Bone marrow (tissue), 2 donors: ENCODE measurements around the gene RHOBTB3.

Experiments
- DNase-seq, 2 donors: peaks; one replicate each; lab custom pipeline; 2025; lab: John Stamatoyannopoulos, UW

The RHOBTB3 gene

DNA sequence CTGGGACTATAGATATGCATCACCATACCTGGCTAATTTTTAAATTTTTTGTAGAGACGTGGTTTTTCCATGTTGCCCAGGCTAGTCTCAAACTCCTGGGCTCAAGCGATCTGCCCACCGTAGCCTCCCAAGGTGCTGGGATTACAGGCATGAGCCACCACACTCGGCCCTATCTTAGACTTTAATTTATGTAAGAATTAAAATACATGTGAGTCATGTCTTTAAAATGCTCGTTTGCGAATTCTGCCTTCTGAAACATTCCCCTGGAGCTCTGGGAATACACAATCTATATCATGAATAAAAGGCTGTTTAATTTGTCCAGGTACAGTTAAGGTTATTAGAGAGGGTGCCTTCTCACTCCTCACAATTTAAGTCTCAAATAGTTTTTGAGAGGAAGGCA, 32.8 kb downstream of the RHOBTB3 start:
- DNase-seq, result no peak

DNA sequence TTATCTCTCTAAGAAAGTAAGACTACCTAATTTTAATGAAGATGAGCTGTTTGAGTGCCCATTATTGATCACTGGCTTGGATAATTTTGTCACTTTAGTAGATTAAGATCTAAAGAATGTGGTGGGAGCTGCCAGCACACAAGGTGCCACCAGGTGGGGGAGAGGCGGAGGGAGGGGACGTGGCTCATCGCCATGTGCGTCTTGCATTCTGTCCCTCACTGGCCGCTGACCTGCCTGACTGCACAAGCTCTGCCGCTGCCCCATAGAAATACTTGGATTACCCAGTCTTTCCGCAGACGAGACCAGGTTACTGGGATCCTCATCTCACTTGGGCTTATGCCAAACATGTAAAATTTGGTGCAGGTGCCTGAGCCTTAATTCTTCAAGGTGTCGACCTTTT, 37.6 kb downstream of the RHOBTB3 start:
- no peak for DNase-seq

DNA sequence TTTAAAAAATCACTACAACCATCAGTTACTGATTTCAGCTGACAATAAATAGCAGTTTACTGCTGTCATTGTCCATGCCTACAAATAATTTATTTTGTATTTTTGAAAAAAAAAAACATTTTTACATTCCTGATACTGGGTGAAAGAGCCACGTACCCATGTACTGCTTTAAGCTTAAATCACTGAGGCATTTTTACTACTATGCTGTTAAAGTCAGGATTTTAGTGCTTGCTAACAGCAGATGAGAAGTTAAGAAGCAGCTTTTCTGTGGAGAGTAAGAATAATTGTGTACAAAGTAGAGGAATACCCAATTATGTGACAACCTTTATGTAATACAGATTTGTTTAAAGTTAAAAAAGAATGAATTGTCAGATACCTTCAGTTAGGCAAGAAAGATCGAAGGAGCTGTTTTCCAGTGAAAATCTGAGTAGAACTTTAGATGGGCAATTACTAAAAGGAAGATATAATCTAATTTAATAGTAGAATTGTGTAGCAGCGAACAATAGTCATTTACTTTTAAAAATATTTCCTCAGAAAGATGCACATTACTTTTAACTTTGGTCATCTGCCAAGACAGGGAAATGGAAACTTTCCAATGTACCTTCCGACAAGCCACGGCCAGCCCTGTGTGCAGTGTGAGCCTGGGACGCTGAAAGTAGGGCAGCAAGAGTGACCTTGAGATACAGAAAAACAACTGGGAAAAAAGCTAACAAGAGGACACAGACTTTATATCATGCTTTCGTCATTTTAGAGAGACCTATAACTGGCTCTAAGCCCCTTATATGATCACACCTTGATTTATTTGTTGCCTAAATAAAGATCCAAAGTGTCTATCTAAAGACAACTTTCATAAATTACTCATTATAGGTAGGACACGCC, 39.9 kb downstream of the RHOBTB3 start:
- DNase-seq, result no peak

DNA sequence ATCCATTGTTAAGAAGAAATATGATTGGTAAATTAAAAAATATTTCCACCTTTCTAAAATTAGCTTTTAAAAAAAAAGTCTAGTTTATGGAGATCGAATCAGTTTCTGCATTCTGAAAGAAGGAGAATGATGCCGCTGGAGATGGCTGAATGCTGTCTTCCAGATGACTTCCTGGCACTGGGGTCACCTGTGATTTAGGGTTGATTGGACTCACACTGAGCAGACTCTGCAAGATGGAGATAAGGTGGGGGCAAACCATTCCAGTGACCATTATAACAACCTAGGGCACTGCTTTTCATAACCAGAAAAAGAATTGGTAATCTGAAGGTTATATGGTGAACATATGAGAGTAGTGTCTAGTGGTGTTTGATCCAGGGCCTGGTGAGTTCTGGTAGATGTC, 40.8 kb downstream of the RHOBTB3 start:
- DNase-seq, result no peak

GRCh38 chr5:95773335-95774059, 42.4 kb downstream of the RHOBTB3 start:
- no peak for DNase-seq

- DNase-seq, result no peak
These were observed 46.3 kb downstream of the RHOBTB3 start for GRCh38 chr5:95777441-95777840.

- DNase-seq, result peak in 1 of 2 donors; percentile 6
These were observed 47.7 kb downstream of the RHOBTB3 start for GRCh38 chr5:95778713-95779436.

DNA sequence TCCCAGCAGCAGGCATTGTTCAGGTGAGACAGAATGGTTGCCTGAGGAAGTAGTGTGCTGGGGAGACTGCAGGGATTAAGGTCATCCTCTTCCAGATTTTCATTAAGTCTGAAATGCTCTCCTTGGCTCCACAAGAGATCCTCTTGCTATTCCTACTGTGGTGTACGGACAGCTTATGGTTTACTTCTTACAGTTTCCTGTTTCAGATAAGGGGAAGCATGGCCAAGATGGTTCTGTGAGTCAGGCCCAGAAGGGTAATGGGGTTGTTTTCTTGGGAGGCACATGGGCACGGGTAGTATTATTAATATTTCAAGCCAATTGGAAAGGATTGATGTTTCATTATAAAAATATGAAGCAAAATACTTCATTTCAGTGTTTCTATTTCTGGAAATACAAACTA, 48.5 kb downstream of the RHOBTB3 start:
- no peak for DNase-seq

GRCh38 chr5:95780597-95780996, 49.5 kb downstream of the RHOBTB3 start:
- no peak for DNase-seq

DNA sequence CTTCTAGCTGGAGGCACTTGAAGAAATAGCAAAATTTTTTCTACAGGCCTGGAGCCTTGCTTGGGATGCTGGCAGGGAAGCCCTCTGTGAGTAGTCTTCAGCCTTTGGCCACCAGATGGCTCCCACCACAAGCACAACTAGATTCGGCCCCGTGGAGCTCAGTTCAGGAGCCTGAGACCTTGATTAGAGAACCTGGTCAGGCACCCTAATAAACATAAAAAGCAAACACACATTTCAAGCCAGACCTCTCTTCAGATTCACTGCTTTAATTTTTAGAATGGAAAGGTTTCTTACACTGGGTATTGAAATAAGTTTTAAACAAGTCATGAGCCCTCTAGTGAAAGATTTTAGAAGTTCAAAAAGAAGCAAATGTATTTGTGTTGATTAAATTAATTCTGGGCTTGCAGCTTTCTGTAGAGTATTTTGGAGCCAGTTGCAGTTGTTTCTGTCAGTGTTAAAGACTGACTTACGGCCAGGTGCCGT, 50.0 kb downstream of the RHOBTB3 start:
- DNase-seq, result peak; percentile 23 to 70

DNA sequence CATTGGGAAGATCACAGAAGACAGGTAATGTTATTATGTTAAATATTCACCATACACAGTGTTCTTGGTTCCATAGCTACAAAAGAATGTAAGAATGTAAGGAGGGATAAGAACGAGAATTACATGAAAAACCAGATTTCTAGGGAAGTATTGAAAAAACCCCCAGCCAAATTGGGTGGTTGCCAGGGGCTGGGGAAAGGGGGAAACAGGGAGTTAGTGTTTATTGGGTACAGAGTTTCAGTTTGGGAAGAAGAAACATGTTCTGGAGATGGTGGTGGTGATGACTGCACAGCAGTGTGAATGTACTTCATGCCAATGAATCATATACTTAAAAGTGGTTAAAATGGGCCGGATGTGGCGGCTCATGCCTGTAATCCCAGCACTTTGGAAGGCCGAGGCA, 51.0 kb downstream of the RHOBTB3 start:
- DNase-seq, result no peak

DNA sequence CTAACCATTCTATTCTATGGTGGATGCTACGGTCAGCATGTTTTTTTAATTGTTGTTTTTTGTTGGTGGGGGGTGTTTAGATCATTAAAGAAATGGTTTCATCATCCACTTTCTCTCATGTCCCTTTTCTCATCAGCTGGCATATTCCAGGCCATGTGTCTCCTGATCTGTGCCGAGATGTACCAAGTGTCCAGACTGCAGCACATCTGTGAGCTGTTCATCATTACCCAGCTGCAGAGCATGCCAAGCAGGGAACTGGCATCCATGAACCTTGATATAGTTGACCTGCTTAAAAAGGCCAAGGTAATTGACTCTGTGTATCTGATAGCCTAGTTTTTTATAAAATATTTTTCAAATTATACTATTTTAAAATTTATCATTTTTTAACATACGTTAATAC, 52.5 kb downstream of the RHOBTB3 start:
- DNase-seq, result no peak

DNA sequence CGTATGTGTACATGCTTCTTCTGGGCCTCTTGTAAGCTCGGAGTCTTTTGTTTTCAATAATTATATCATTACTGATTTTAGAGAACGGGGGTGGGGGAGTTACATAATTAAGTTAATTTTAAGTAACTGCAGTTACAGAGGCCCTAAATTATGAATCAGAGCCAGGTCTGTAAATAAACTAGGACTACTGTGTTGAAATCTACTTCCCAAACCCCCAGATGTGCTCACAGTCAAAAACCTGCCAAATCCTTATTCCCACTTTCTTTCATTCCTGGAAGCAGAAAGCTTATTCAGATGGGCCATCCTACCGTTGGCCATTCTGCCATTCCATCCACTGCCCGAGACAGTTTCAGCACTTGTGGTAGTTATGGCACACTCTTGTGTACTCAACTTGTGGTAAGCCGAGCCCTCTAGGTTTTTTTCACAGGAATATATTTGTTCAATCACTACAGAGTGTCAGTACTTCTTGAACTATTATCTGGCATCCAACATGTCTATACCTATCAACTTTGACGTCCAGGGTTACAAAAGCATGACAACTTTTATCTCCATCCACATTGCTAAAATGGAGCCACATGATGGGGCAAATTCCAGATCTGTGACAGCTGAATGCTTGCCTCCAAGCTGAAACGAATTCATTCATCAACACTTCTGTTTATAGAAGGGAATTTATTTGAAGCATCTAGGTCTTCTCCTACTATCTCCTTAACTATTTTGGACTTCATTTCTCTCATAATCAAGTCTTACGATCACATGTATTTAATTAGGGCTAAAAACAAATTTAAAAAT, 53.6 kb downstream of the RHOBTB3 start:
- no peak for DNase-seq

- no peak for DNase-seq
These were observed 55.8 kb downstream of the RHOBTB3 start for GRCh38 chr5:95786821-95787418.

DNA sequence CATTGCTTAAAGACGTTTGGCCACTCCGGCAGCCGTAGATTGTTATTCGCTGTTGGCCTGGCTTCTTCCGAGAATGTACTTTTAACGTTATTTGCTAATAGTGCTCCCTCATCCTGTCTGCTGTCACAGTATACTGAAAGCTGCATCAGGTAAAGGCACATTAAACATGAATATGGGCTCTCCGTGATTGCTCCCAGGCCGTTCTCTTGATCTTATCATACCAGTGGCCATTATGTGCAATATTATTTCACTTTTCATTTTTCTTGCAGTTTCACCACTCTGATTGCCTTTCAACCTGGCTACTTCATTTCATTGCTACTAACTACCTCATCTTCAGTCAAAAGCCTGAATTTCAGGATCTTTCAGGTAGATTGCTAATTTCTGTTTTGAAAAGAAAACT, 57.4 kb downstream of the RHOBTB3 start:
- DNase-seq, result no peak

GRCh38 chr5:95791751-95792150, 60.6 kb downstream of the RHOBTB3 start:
- no peak for DNase-seq

- DNase-seq, result no peak
These were observed 63.0 kb downstream of the RHOBTB3 start for GRCh38 chr5:95794070-95794516.

GRCh38 chr5:95797301-95797700, 66.2 kb downstream of the RHOBTB3 start:
- no peak for DNase-seq

- DNase-seq, result no peak
These were observed 66.9 kb downstream of the RHOBTB3 start for GRCh38 chr5:95798048-95798447.

DNA sequence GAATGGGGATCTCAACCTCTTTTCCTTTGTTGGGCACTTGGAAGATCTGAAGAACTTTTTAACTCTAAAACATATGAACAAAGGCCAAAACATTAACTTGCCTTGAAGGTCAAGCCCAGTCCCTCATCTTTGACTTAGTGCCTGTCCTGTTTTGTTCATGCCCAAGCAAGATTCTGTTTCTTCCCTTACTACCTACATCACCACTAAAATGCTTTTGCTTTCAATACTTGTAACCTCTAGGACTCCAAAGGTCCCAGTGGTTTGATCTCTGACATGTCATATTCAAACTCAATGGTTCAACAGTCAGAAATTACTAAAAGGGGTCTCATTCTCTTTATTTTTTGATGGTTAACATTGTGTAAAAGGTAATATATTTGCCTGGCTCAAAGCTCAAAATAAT, 67.4 kb downstream of the RHOBTB3 start:
- no peak for DNase-seq

DNA sequence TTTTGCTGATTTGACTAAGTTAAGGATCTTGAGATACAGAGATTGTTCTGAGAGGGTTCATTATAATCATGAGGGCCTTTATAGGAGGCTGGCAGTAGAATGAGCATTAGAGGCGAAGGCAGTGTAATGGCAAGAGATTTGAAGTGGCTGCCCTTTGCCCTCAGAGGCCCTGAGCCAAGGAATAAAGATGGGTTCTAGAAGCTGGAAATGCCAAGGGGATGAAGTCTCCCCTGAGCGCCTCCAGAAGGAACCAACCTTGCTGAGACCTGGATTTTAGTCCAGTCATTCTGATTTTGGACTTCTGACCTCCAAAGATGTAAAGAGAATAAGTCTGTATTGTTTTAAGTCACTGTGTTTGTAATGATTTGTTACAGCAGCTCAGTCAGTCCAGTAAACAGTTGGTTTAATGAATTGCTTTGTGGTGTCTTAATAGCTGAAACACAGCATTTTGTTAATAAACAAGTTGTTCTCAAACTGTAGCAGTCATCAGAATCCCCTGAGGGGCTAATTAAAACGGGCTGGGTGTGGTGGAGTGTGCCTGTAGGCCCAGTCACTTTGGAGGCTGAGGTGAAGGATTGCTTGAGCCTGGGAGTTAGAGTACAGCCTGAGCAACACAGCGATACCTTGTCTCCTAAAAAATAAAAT, 68.2 kb downstream of the RHOBTB3 start:
- no peak for DNase-seq
